HCT116 (cell line): Measurements from ENCODE around the gene PIAS2. TPM values are rescaled to one million over a fixed set of nuclear protein-coding genes. Genes with fewer than 3 reads are reported as not detected.
"Not testable (repeated sequence)": the region's sequence is repeated elsewhere in the genome, so short reads cannot be mapped to it uniquely, and the experiment has no call there.

Source experiments
- ATAC-seq: fragments of 200-7000 bp; cut with Tn5 transposase; 2 replicates; pipeline ENCODE4 v1.9.1; 2020; ENCODE audit warnings: mild to moderate bottlenecking, moderate library complexity
- BruUV-seq: library from RNA; stranded (reverse); fragments of 400-500 nt; replicated peaks from 2 replicates; lab custom pipeline; 2021; lab: Mats Ljungman, UMichigan
- CTCF ChIA-PET: fragments of 300-600 bp; sonication (Branson Sonifier 250); formaldehyde crosslinking; loops from one replicate; lab custom pipeline; 2021; ENCODE audit warnings: antibody characterized with exemption; lab: Charles Lee
- POLR2A ChIA-PET: fragments of 300-600, 350-600 bp; sonication (Branson Sonifier 250); formaldehyde crosslinking; loops from one replicate; lab custom pipeline; 2021; ENCODE audit warnings: antibody characterized with exemption; lab: Charles Lee
- RAD21 ChIA-PET, 2 experiments: fragments of 300-600 bp; sonication (Branson Sonifier 250); formaldehyde crosslinking; loops; one replicate each; lab custom pipeline; 2023; ENCODE audit warnings: low total read pairs in 2 of 2; ENCODE audit not compliant: uncharacterized antibody in 2 of 2, unreplicated experiment in 2 of 2, low non-redundant PET in 1 of 2; lab: Charles Lee
- DNase-seq: peaks from one replicate; pipeline ENCODE4 v3.0.0-alpha.2; 2010; ENCODE audit warnings: low read depth, low spot score
- H2AFZ ChIP-seq: fragments of 200-600 bp; shearing (Covaris generic), sonication (generic); 2 replicates; pipeline ENCODE4 v1.6.1; 2017; ENCODE audit warnings: low read depth, mixed run types, mixed read lengths, antibody characterized with exemption, low read length; ENCODE audit not compliant: poor library complexity, severe bottlenecking
- H3K27ac ChIP-seq: 2 replicates; pipeline ENCODE4 v1.5.1; 2012; ENCODE audit warnings: low read depth, low read length
- H3K27me3 ChIP-seq: fragments of 200-600 bp; sonication (generic); 2 replicates; pipeline ENCODE4 v1.6.1; 2016; ENCODE audit warnings: mixed run types, low read length, mixed read lengths; ENCODE audit not compliant: insufficient read depth
- H3K36me3 ChIP-seq, 2 experiments: fragments of 200-500 bp in 1 of 2; fragments of 200-600 bp in 1 of 2; sonication (Bioruptor generic) in 1 of 2; sonication (generic) in 1 of 2; 2 replicates each; pipeline versions ENCODE4 v1.5.1 to v1.6.1; 2014 to 2016; ENCODE audit warnings: low read length in 2 of 2, inconsistent platforms in 1 of 2, mixed read lengths in 1 of 2, mixed run types in 1 of 2; ENCODE audit not compliant: insufficient read depth in 2 of 2, control insufficient read depth in 1 of 2
- H3K4me1 ChIP-seq, 2 experiments: fragments of 200-600 bp in 1 of 2; sonication (generic) in 1 of 2; 2 replicates each; pipeline versions ENCODE4 v1.5.1 to v1.6.1; 2012 to 2017; ENCODE audit warnings: low read length in 2 of 2, inconsistent platforms in 1 of 2, mild to moderate bottlenecking in 1 of 2, mixed read lengths in 1 of 2, mixed run types in 1 of 2, moderate library complexity in 1 of 2; ENCODE audit not compliant: insufficient read depth in 2 of 2, control insufficient read depth in 1 of 2
- H3K4me2 ChIP-seq: fragments of 200-600 bp; sonication (generic); 2 replicates; pipeline ENCODE4 v1.6.1; 2017; ENCODE audit warnings: mixed run types, low read length, mixed read lengths
- H3K4me3 ChIP-seq, 2 experiments: fragments of 200-600 bp in 1 of 2; sonication (generic) in 1 of 2; replicated peaks in 1 of 2; 2 replicates each; pipeline ENCODE4 v1.5.1; 2011 to 2016; ENCODE audit warnings: low read length in 2 of 2, control low read depth in 1 of 2, low read depth in 1 of 2, mild to moderate bottlenecking in 1 of 2, mixed read lengths in 1 of 2, mixed run types in 1 of 2
- H3K79me2 ChIP-seq: fragments of 200-600 bp; sonication (generic); 2 replicates; pipeline ENCODE4 v1.6.1; 2017; ENCODE audit warnings: mild to moderate bottlenecking, mixed run types, low read length, moderate library complexity, mixed read lengths; ENCODE audit not compliant: insufficient read depth
- H3K9ac ChIP-seq: fragments of 200-600 bp; sonication (generic); 2 replicates; pipeline ENCODE4 v1.6.1; 2016; ENCODE audit warnings: low read length, mixed read lengths
- H3K9me2 ChIP-seq: fragments of 200-600 bp; sonication (generic), shearing (Covaris generic); 2 replicates; pipeline ENCODE4 v1.6.1; 2017; ENCODE audit warnings: mixed run types, mild to moderate bottlenecking, moderate library complexity; ENCODE audit not compliant: insufficient read depth
- H3K9me3 ChIP-seq, 2 experiments: fragments of 200-500 bp in 1 of 2; fragments of 200-600 bp in 1 of 2; sonication (Bioruptor generic) in 1 of 2; sonication (generic) in 1 of 2; 2 replicates each; pipeline ENCODE4 v1.6.1; 2014 to 2017; ENCODE audit warnings: low read length in 2 of 2, mixed read lengths in 2 of 2, inconsistent platforms in 1 of 2, low read depth in 1 of 2, mild to moderate bottlenecking in 1 of 2, mixed run types in 1 of 2, moderate library complexity in 1 of 2; ENCODE audit not compliant: control insufficient read depth in 1 of 2, insufficient read depth in 1 of 2
- H4K20me1 ChIP-seq: fragments of 200-600 bp; sonication (generic), shearing (Covaris generic); 2 replicates; pipeline ENCODE4 v1.6.1; 2017; ENCODE audit warnings: mixed run types, mild to moderate bottlenecking, moderate library complexity; ENCODE audit not compliant: insufficient read depth
- CEBPB ChIP-seq: IDR thresholded peaks from 2 replicates; pipeline ENCODE4 v1.6.1; 2012; ENCODE audit warnings: low read depth
- EGR1 ChIP-seq: IDR thresholded peaks from 2 replicates; pipeline ENCODE4 v1.6.1; 2012; ENCODE audit warnings: low read depth
- EZH2 ChIP-seq: fragments of 200-600 bp; sonication (generic); IDR thresholded peaks from 2 replicates; pipeline ENCODE4 v1.6.1; 2017; ENCODE audit warnings: antibody characterized with exemption, mixed run types
- FOSL1 ChIP-seq: IDR thresholded peaks from 2 replicates; pipeline ENCODE4 v1.6.1; 2012; ENCODE audit warnings: low read depth
- MAX ChIP-seq: IDR thresholded peaks from 2 replicates; pipeline ENCODE4 v1.6.1; 2012
- REST ChIP-seq: IDR thresholded peaks from 2 replicates; pipeline ENCODE4 v1.6.1; 2012; ENCODE audit warnings: low read depth
- SIN3A ChIP-seq: IDR thresholded peaks from 2 replicates; pipeline ENCODE4 v1.6.1; 2012; ENCODE audit warnings: low read depth
- TCF7L2 ChIP-seq: IDR thresholded peaks from 2 replicates; pipeline ENCODE4 v1.7.0; 2011; ENCODE audit warnings: borderline replicate concordance, inconsistent platforms; ENCODE audit not compliant: insufficient read depth, insufficient read length; ENCODE audit errors: extremely low read depth
- ZFX ChIP-seq: fragments of 450-650 bp; IDR thresholded peaks from 2 replicates; pipeline ENCODE4 v1.6.1; 2017
- ZNF274 ChIP-seq: fragments of 200-500 bp; sonication (Bioruptor generic); IDR thresholded peaks from 2 replicates; pipeline ENCODE4 v1.6.1; 2014; ENCODE audit warnings: mild to moderate bottlenecking, low read depth, low read length, inconsistent platforms
- intact Hi-C: fragments of 100-400 bp; cut with micrococcal nuclease; formaldehyde crosslinking; loops from 2 replicates; pipeline ENCODE4 v1.10.0; 2022
- total RNA-seq: library from RNA; stranded (reverse); gene quantifications from one replicate; pipeline ENCODE4 v1.2.1, GENCODE V29; 2021; ENCODE audit not compliant: unreplicated experiment
- TF ChIP-seq, protein P1 (sequence below): IDR thresholded peaks from 2 replicates; pipeline ENCODE4 v1.6.1; 2012
- TF ChIP-seq, protein P2 (sequence below): IDR thresholded peaks from 2 replicates; pipeline ENCODE4 v1.6.1; 2011; ENCODE audit warnings: mild to moderate bottlenecking, low read length, moderate library complexity; ENCODE audit not compliant: insufficient replicate concordance; ENCODE audit errors: extremely low read depth

The PIAS2 gene
- total RNA-seq, 1 experiment from 2014 or later: 31.7 TPM

DNA sequence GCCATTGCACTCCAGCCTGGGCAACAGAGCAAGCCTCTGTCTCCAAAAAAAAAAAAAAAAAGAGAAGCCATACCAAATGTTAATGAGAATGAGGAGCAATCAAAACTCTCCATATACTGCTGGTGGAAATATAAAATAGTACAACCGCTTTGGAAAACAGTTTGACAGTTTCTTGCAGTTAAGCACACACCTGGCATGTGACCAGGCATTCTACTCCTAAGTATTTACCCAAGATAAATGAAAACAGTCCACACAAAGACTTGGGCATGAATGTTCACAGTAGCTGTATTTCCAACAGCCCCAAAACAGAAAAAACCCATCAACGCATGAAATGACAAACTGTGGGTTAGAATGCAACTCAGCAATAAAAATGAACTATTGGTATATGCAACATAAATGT is 84.5 kb downstream of the PIAS2 start:
- Histone ChIP-seq H3K9me2 (no peaks in the 10 kb centered on the region), H3K9me3 (no peaks in the 10 kb centered on the region), H3K4me1 (no peaks in the 10 kb centered on the region), H2AFZ (no peak overlapping the region), H3K79me2 (no peaks in the 10 kb centered on the region), H3K4me3 (no peak overlapping the region), H4K20me1 (no peaks in the 10 kb centered on the region; the same call in 1 of the 2 replicates), H3K36me3 (peaks cover 5 to 7% of the 10 kb centered on the region in 2 experiments; a peak in 1 of 4 replicates), H3K27me3 (no peaks in the 10 kb centered on the region), H3K27ac (no peak overlapping the region), H3K9ac (no peak overlapping the region), H3K4me2 (no peak overlapping the region)
- TF ChIP-seq MAX: no peak
- TF ChIP-seq TCF7L2: no peak
- TF ChIP-seq CEBPB: no peak
- no peak for TF ChIP-seq ZNF274
- TF ChIP-seq FOSL1: no peak
- TF ChIP-seq, protein P1, sequence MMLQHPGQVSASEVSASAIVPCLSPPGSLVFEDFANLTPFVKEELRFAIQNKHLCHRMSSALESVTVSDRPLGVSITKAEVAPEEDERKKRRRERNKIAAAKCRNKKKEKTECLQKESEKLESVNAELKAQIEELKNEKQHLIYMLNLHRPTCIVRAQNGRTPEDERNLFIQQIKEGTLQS: no peak
- no peak for TF ChIP-seq EZH2
- TF ChIP-seq SIN3A: no peak
- TF ChIP-seq, protein P2, sequence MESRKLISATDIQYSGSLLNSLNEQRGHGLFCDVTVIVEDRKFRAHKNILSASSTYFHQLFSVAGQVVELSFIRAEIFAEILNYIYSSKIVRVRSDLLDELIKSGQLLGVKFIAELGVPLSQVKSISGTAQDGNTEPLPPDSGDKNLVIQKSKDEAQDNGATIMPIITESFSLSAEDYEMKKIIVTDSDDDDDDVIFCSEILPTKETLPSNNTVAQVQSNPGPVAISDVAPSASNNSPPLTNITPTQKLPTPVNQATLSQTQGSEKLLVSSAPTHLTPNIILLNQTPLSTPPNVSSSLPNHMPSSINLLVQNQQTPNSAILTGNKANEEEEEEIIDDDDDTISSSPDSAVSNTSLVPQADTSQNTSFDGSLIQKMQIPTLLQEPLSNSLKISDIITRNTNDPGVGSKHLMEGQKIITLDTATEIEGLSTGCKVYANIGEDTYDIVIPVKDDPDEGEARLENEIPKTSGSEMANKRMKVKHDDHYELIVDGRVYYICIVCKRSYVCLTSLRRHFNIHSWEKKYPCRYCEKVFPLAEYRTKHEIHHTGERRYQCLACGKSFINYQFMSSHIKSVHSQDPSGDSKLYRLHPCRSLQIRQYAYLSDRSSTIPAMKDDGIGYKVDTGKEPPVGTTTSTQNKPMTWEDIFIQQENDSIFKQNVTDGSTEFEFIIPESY: no peak
- TF ChIP-seq REST: no peak
- TF ChIP-seq EGR1: no peak
- no peak for TF ChIP-seq ZFX
- DNase-seq (no peak), ATAC-seq (no peak)
- intact Hi-C loops: no loop called here
- no TSS peak for BruUV-seq
- ChIA-PET POLR2A (no interaction called here), RAD21 (no interaction called here), CTCF (no interaction called here)

DNA sequence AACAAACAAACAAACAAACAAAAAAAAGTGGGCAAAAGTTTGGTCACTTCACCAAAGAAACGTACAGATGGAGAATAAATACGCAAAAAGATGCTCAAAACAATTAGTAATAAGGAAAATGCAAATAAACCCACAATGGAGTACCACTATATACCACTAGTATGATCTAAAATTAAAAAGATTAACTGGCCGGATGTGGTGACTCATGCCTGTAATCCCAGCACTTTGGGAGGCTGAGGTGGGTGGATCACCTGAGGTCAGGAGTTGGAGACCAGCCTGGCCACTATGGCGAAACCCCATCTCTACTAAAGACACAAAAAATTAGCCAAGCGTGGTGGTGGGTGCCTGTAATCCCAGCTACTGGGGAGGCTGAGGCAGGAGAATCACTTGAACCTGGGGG is 84.9 kb downstream of the PIAS2 start:
- H3K36me3 ChIP-seq, H3K79me2 ChIP-seq, H3K9me3 ChIP-seq, BruUV-seq, H3K4me1 ChIP-seq, DNase-seq, H3K4me3 ChIP-seq, POLR2A ChIA-PET, intact Hi-C loops, CTCF ChIA-PET, H2AFZ ChIP-seq, H3K27ac ChIP-seq, H3K9me2 ChIP-seq, H3K4me2 ChIP-seq, ATAC-seq, H3K27me3 ChIP-seq, H3K9ac ChIP-seq, H4K20me1 ChIP-seq, RAD21 ChIA-PET: not testable (repeated sequence)
